A549 (cell line): Measurements from ENCODE around the gene SYTL3. TPM values are rescaled to one million over a fixed set of nuclear protein-coding genes. Genes with fewer than 3 reads are reported as not detected.

Experiments
- ATAC-seq, 2 experiments: fragments of 200-7000 bp in 1 of 2; fragments of >200 bp in 1 of 2; cut with Nextera tagmentation in 1 of 2; cut with Tn5 transposase in 1 of 2; 3 replicates each; pipeline versions ENCODE4 v1.8.0 to v1.9.1; 2018 to 2020; ENCODE audit warnings: mild to moderate bottlenecking in 1 of 2, moderate library complexity in 1 of 2
- CTCF ChIA-PET: fragments of 300-600 bp; sonication (Branson Sonifier 250); formaldehyde crosslinking; extraction: SDS; loops from one replicate; lab custom pipeline; 2021; ENCODE audit warnings: antibody characterized with exemption, inconsistent platforms; lab: Yijun Ruan, JAX
- POLR2A ChIA-PET: fragments of 350-600 bp; formaldehyde crosslinking; extraction: SDS; loops from one replicate; lab custom pipeline; 2021; ENCODE audit warnings: antibody characterized with exemption, inconsistent platforms; lab: Yijun Ruan, JAX
- DNase-seq, 2 experiments: peaks; one replicate each; pipeline versions ENCODE4 v3.0.0 to v3.0.0-alpha.2; 2011 to 2016; ENCODE audit warnings: low read depth in 1 of 2, low spot score in 1 of 2
- FAIRE-seq: peaks from 2 replicates; lab custom pipeline; 2011; peaks lifted over from hg19 to GRCh38; lab: Jason Lieb, UNC
- H3K27ac ChIP-seq, 2 experiments: fragments of >200 bp; sonication (Bioruptor Twin); formaldehyde crosslinking; 3 replicates each; pipeline ENCODE4 v1.5.1; 2016 to 2017
- H3K4me1 ChIP-seq: fragments of >200 bp; sonication (Bioruptor Twin); formaldehyde crosslinking; 3 replicates; pipeline ENCODE4 v1.6.1; 2016
- H3K4me2 ChIP-seq: fragments of >200 bp; sonication (Bioruptor Twin); formaldehyde crosslinking; 3 replicates; pipeline ENCODE4 v1.6.1; 2016
- H3K4me3 ChIP-seq: fragments of >200 bp; sonication (Bioruptor Twin); formaldehyde crosslinking; 3 replicates; pipeline ENCODE4 v1.5.1; 2016
- H3K9me3 ChIP-seq: fragments of >200 bp; sonication (Bioruptor Twin); formaldehyde crosslinking; 3 replicates; pipeline ENCODE4 v1.6.1; 2016
- CBX2 ChIP-seq: fragments of 200-600 bp; sonication (generic); IDR thresholded peaks from 2 replicates; pipeline ENCODE4 v1.6.1; 2016; ENCODE audit warnings: low read depth, mild to moderate bottlenecking, borderline replicate concordance
- CBX8 ChIP-seq: fragments of 200-600 bp; sonication (generic); IDR thresholded peaks from 2 replicates; pipeline ENCODE4 v1.6.1; 2016
- CHD2 ChIP-seq: fragments of 150-350 bp; IDR thresholded peaks from 2 replicates; pipeline ENCODE4 v1.6.1; 2014; ENCODE audit warnings: low read length; ENCODE audit not compliant: partially characterized antibody
- E2F6 ChIP-seq: IDR thresholded peaks from 2 replicates; pipeline ENCODE4 v1.6.1; 2012; ENCODE audit warnings: low read depth, borderline replicate concordance
- EP300 ChIP-seq, 2 experiments: fragments of >200 bp; sonication (Bioruptor Twin); formaldehyde crosslinking; IDR thresholded peaks; 2 replicates in 1 of 2; 3 replicates in 1 of 2; pipeline ENCODE4 v1.6.1; 2016 to 2017
- FOSB ChIP-seq: fragments of 250-450 bp; sonication (Bioruptor Pico); IDR thresholded peaks from 2 replicates; pipeline ENCODE4 v1.5.0; 2020; ENCODE audit warnings: mild to moderate bottlenecking, moderate library complexity
- HOXA7 ChIP-seq: fragments of 250-450 bp; sonication (Bioruptor Pico); IDR thresholded peaks from 2 replicates; pipeline ENCODE4 v1.5.0; 2020; ENCODE audit warnings: mild to moderate bottlenecking, moderate library complexity
- JUNB ChIP-seq: fragments of >200 bp; sonication (Bioruptor Twin); formaldehyde crosslinking; IDR thresholded peaks from 2 replicates; pipeline ENCODE4 v1.6.1; 2016
- NPAS2 ChIP-seq: fragments of 250-450 bp; sonication (Bioruptor Pico); IDR thresholded peaks from 2 replicates; pipeline ENCODE4 v1.8.0; 2022; ENCODE audit warnings: mild to moderate bottlenecking, moderate library complexity, borderline replicate concordance
- NR3C1 ChIP-seq: fragments of >200 bp; sonication (Bioruptor Twin); formaldehyde crosslinking; IDR thresholded peaks from 3 replicates; pipeline ENCODE4 v1.6.1; 2017
- POLR2A ChIP-seq: IDR thresholded peaks from 2 replicates; pipeline ENCODE4 v1.6.1; 2012; ENCODE audit warnings: mild to moderate bottlenecking, low read length
- POLR2AphosphoS2 ChIP-seq: conservative IDR thresholded peaks from 2 replicates; pipeline ENCODE4 v1.6.1; 2012; ENCODE audit warnings: low read length, improper control_type of control experiment, inconsistent platforms
- RAD21 ChIP-seq, 2 experiments: fragments of >200 bp in 1 of 2; sonication (Bioruptor Twin) in 1 of 2; formaldehyde crosslinking in 1 of 2; IDR thresholded peaks in 1 of 2; conservative IDR thresholded peaks in 1 of 2; 2 replicates in 1 of 2; 3 replicates in 1 of 2; pipeline ENCODE4 v1.6.1; 2012 to 2018; ENCODE audit warnings: inconsistent platforms in 1 of 2
- REST ChIP-seq: fragments of 200-600 bp; sonication (generic); IDR thresholded peaks from 2 replicates; pipeline ENCODE4 v1.6.1; 2016; ENCODE audit warnings: antibody characterized with exemption, mild to moderate bottlenecking, moderate library complexity
- TFCP2L1 ChIP-seq: fragments of 250-450 bp; sonication (Bioruptor Pico); IDR thresholded peaks from 2 replicates; pipeline ENCODE4 v1.5.0; 2021; ENCODE audit warnings: mild to moderate bottlenecking
- WGBS: methylation state at CpG from one replicate; pipeline ENCODE4 v1.1.6; 2017; ENCODE audit errors: missing lambda C conversion rate; 5-methylcytosine and 5-hydroxymethylcytosine counted together
- polyA plus RNA-seq, 4 experiments: library from polyadenylated mRNA; depleted of rRNA in 3 of 4; stranded (reverse); fragments of >200 nt; fragmentation: RNase III in 1 of 4; extraction: RNeasy Plus Mini Kit Qiagen cat#74134 plus additional on column Dnase treatment in 1 of 4; gene quantifications; 2 replicates in 3 of 4; 3 replicates in 1 of 4; pipeline ENCODE4 v1.2.3, GENCODE V29; 2011 to 2017

SYTL3 gene
- polyA plus RNA-seq, 2 of the 4 experiments (the other 2 are of a cell fraction) = 0.63 to 0.89 TPM

GRCh38 chr6:158801655-158802294 lies 151.9 kb downstream of the SYTL3 start:
- H3K4me1 ChIP-seq = peaks cover 97% of the 10 kb centered on the region
- TF ChIP-seq TFCP2L1 = peak; percentile 28; the same call in 1 of the 2 replicates
- no peak for TF ChIP-seq CBX8
- TF ChIP-seq CBX2 = no peak
- no peak for TF ChIP-seq RAD21 (conservative IDR thresholded peaks at IDR 0.05 in 1 of 2, IDR thresholded peaks at IDR 0.05 in 1 of 2)
- TF ChIP-seq POLR2AphosphoS2 = peak; percentile 72
- no peak for TF ChIP-seq E2F6
- TF ChIP-seq, all 56 proteins: peak for 2

GRCh38 chr6:158803733-158804143 lies 153.9 kb downstream of the SYTL3 start:
- no peak for DNase-seq
- TF ChIP-seq HOXA7 (peak; percentile 18; the same call in 1 of the 2 replicates), POLR2AphosphoS2 (peak; percentile 83), EP300 (IDR thresholded peaks at IDR 0.05) (no peak)
- TF ChIP-seq, all 56 proteins: peak for 2
- WGBS = 66% methylated on average over 5 of the region's 5 CpGs
- CTCF ChIA-PET = interaction anchor here (0.7 to 1.3 kb wide), 2 partner anchors 11 to 169 kb away, joined by 3 read pairs; no protein-coding TSS in a partner anchor
- no peak overlapping the region for H3K4me3 ChIP-seq
- H3K4me2 ChIP-seq = peak overlapping the region; percentile 41
- no peaks in the 10 kb centered on the region for H3K9me3 ChIP-seq
- H3K27ac ChIP-seq = peak overlapping the region in 1 of 2 experiments; percentile 53; a peak in 2 of 6 replicates
- no peak for FAIRE-seq
- ATAC-seq = no peak
- POLR2A ChIA-PET = interaction anchor here (0.5 kb wide), 1 partner anchor 84 kb away, joined by 3 read pairs; no protein-coding TSS in a partner anchor
- H3K4me1 ChIP-seq = peaks cover 97% of the 10 kb centered on the region

More at GRCh38 chr6:158801655-158802294, 151.9 kb downstream of the SYTL3 start:
- Histone ChIP-seq H3K9me3 (no peaks in the 10 kb centered on the region), H3K27ac (no peak overlapping the region), H3K4me2 (peak overlapping the region; percentile 19; the same call in 1 of the 3 replicates), H3K4me3 (no peak overlapping the region)
- 73% methylated on average over 5 of the region's 7 CpGs for WGBS
- DNase-seq (no peak), FAIRE-seq (no peak), ATAC-seq (peak; percentile 20 to 35; a peak in 5 of 6 replicates)
- CTCF ChIA-PET = interaction anchor here (0.9 to 2.2 kb wide), 2 partner anchors 9 to 98 kb away, joined by 6 to 7 read pairs; no protein-coding TSS in a partner anchor
- POLR2A ChIA-PET = interaction anchor here (0.5 to 2.0 kb wide), 2 partner anchors 54 to 68 kb away, joined by 3 to 5 read pairs; no protein-coding TSS in a partner anchor

GRCh38 chr6:158804207-158804606 lies 154.4 kb downstream of the SYTL3 start:
- ChIA-PET CTCF (interaction anchor here (1.3 kb wide), 1 partner anchor 169 kb away, joined by 3 read pairs; no protein-coding TSS in a partner anchor), POLR2A (no interaction called here)
- no peak for ATAC-seq
- H3K27ac ChIP-seq = 0 out of 6 replicates have a peak overlapping the region, but pooled peaks of 1 of the 2 experiments have one; percentile 53
- DNase-seq = no peak
- H3K4me1 ChIP-seq = peaks cover 97% of the 10 kb centered on the region
- H3K9me3 ChIP-seq = no peaks in the 10 kb centered on the region
- H3K4me2 ChIP-seq = peak overlapping the region; percentile 41
- 0 out of 2 replicates have a peak, but pooled peaks have one; percentile 48 for TF ChIP-seq HOXA7
- TF ChIP-seq JUNB = no peak
- FAIRE-seq = no peak
- no peak overlapping the region for H3K4me3 ChIP-seq

- no peak for DNase-seq
- 0 out of 6 replicates have a peak, but pooled peaks of 1 of the 2 experiments have one; percentile 3 for ATAC-seq
- Histone ChIP-seq H3K4me2 (peak overlapping the region; percentile 36; the same call in 2 of the 3 replicates), H3K27ac (peak overlapping the region in 1 of 2 experiments; percentile 36; a peak in 4 of 6 replicates), H3K9me3 (no peaks in the 10 kb centered on the region), H3K4me3 (no peak overlapping the region)
- no peak for FAIRE-seq
- TF ChIP-seq CHD2 (no peak), POLR2AphosphoS2 (0 out of 2 replicates have a peak, but pooled peaks have one; percentile 52), HOXA7 (peak; percentile 19), POLR2A (no peak), NPAS2 (CRISPR knock-in tag) (no peak), REST (no peak), FOSB (CRISPR knock-in tag) (peak; percentile 65; the same call in 1 of the 2 replicates), NR3C1 (no peak)
- TF ChIP-seq, all 56 proteins: peak for 3
- ChIA-PET POLR2A (no interaction called here), CTCF (interaction anchor here (0.6 kb wide), 1 partner anchor 99 kb away, joined by 3 read pairs; no protein-coding TSS in a partner anchor)
- H3K4me1 ChIP-seq = peaks cover 97% of the 10 kb centered on the region
- 65% methylated on average over 5 of the region's 5 CpGs for WGBS
Observed at GRCh38 chr6:158805698-158806377, 156.0 kb downstream of the SYTL3 start.
